ENCODE measurements around the gene MON1B.
A peak's percentile ranks its signal among the peaks of the same experiment; 100 is the strongest.
"Not testable (repeated sequence)": the region's sequence is repeated elsewhere in the genome, so short reads cannot be mapped to it uniquely, and the experiment has no call there.

MON1B gene

GRCh38 chr16:77171745-77172635, 19.0 kb upstream of the MON1B start:
- TF ChIP-seq TAF1 (IDR thresholded peaks at IDR 0.05; ENCODE audit: borderline replicate concordance, low read depth, low read length) (no peak), POLR2A (IDR thresholded peaks at IDR 0.05; ENCODE audit: low read depth, low read length) (no peak), POLR2AphosphoS5 (IDR thresholded peaks at IDR 0.05; ENCODE audit: low read depth, low read length) (no peak)
- DNase-seq (ENCODE audit: insufficient read length) (no peak), FAIRE-seq (peak; percentile 36)

GRCh38 chr16:77172951-77173350, 18.0 kb upstream of the MON1B start:
- TF ChIP-seq POLR2AphosphoS5 (IDR thresholded peaks at IDR 0.05; ENCODE audit: low read depth, low read length) (no peak), TAF1 (IDR thresholded peaks at IDR 0.05; ENCODE audit: borderline replicate concordance, low read depth, low read length) (no peak), POLR2A (IDR thresholded peaks at IDR 0.05; ENCODE audit: low read depth, low read length) (no peak)
- FAIRE-seq = no peak

DNA sequence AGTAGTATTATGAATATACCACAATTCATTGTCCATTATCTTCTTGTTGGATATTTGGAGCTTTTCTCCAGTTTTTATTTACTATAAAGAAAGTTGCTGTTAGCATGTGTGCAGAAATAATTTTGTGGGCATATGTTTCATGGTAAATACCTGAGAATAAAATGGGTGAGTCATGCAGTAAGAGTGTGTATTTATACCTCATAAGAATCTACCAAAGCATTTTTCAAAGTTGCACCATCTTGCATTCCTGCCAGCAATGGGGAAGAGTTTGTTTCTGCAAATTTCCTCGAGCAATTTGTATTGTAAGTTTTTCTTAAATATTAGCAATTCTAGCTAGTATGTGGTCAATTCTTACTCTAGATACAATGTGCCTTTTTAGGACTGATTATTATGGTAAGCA, 7.9 kb upstream of the MON1B start:
- DNase-seq (ENCODE audit: insufficient read length) = no peak
- no peak for TF ChIP-seq POLR2AphosphoS5 (IDR thresholded peaks at IDR 0.05; ENCODE audit: low read depth, low read length)
- TF ChIP-seq POLR2A (IDR thresholded peaks at IDR 0.05; ENCODE audit: low read depth, low read length) = no peak
- FAIRE-seq = no peak

More at GRCh38 chr16:77172951-77173350, 18.0 kb upstream of the MON1B start:
- no peak for DNase-seq (ENCODE audit: insufficient read length)

GRCh38 chr16:77186298-77186697, 4.7 kb upstream of the MON1B start:
- FAIRE-seq = not testable (repeated sequence)

DNA sequence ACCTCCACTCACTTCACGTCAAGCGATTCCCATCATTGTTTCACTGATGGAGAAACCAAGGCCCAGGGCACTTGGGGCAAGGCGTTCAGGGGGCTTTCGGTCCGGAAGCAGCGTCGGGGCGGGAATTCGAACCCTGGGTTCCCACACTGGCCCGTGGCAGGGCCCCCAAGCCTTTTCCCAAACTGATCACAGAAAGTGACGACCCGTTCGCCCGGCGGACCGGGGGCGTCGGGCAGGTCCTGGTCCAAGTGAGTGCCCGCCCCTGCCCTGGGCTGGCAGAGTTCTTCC, 856 bp upstream of the MON1B start:
- no peak for TF ChIP-seq POLR2AphosphoS5 (IDR thresholded peaks at IDR 0.05; ENCODE audit: low read depth, low read length)
- no peak for DNase-seq (ENCODE audit: insufficient read length)
- FAIRE-seq = no peak

More at GRCh38 chr16:77186298-77186697, 4.7 kb upstream of the MON1B start:
- DNase-seq (ENCODE audit: insufficient read length) = not testable (repeated sequence)

DNA sequence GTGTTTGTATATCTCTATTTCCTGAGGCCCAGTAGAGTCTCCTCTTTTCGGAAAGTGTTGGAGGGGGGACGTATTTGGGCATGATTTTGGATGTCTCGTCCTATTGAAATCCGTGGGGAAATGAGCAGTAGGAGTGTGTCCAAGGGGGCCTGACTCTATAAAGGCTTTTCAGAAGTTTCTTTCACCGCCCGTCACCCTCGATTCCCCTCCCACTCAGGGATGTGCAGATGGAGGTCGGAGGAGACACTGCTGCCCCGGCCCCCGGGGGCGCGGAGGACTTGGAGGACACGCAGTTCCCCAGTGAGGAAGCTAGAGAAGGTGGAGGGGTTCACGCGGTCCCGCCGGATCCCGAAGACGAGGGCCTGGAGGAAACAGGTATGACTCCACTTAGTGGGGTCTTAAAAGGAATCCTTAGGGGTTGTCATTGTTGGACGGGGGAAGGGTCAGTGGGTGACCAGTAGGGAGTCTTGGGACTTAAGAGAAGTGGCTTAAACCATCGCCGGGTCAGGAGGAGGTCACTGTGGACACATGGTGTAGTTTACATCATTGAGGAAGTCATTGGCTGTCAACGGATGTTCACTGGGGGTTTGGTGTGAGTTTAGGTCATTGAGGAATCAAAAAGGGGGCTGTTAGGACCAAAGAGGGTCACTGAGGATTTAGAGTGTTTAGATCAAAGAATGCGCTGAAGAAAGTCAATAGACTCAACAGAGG, 424 bp downstream of the MON1B start:
- DNase-seq (ENCODE audit: insufficient read length) = no peak
- TF ChIP-seq TAF1 (IDR thresholded peaks at IDR 0.05; ENCODE audit: borderline replicate concordance, low read depth, low read length) (0 out of 2 replicates have a peak, but pooled peaks have one; percentile 16), POLR2AphosphoS5 (IDR thresholded peaks at IDR 0.05; ENCODE audit: low read depth, low read length) (peak; percentile 59), POLR2A (IDR thresholded peaks at IDR 0.05; ENCODE audit: low read depth, low read length) (0 out of 2 replicates have a peak, but pooled peaks have one; percentile 45)
- peak; percentile 38 for FAIRE-seq

DNA sequence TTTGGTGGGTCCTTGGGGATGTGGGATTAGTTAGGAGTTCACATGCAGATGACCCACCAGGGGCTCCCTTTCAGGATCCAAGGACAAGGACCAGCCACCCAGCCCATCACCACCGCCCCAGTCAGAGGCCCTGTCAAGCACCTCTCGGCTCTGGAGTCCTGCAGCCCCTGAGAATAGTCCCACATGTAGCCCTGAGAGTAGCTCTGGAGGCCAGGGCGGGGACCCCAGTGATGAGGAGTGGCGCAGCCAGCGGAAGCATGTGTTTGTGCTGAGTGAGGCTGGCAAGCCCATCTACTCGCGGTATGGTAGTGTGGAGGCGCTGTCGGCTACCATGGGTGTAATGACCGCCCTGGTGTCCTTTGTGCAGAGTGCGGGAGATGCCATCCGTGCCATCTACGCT, 2.4 kb downstream of the MON1B start:
- DNase-seq (ENCODE audit: insufficient read length) = no peak
- FAIRE-seq = no peak
- TF ChIP-seq POLR2A (IDR thresholded peaks at IDR 0.05; ENCODE audit: low read depth, low read length) = no peak
- TF ChIP-seq TAF1 (IDR thresholded peaks at IDR 0.05; ENCODE audit: borderline replicate concordance, low read depth, low read length) = no peak
- no peak; the same call in 1 of the 2 replicates for TF ChIP-seq POLR2AphosphoS5 (IDR thresholded peaks at IDR 0.05; ENCODE audit: low read depth, low read length)

DNA sequence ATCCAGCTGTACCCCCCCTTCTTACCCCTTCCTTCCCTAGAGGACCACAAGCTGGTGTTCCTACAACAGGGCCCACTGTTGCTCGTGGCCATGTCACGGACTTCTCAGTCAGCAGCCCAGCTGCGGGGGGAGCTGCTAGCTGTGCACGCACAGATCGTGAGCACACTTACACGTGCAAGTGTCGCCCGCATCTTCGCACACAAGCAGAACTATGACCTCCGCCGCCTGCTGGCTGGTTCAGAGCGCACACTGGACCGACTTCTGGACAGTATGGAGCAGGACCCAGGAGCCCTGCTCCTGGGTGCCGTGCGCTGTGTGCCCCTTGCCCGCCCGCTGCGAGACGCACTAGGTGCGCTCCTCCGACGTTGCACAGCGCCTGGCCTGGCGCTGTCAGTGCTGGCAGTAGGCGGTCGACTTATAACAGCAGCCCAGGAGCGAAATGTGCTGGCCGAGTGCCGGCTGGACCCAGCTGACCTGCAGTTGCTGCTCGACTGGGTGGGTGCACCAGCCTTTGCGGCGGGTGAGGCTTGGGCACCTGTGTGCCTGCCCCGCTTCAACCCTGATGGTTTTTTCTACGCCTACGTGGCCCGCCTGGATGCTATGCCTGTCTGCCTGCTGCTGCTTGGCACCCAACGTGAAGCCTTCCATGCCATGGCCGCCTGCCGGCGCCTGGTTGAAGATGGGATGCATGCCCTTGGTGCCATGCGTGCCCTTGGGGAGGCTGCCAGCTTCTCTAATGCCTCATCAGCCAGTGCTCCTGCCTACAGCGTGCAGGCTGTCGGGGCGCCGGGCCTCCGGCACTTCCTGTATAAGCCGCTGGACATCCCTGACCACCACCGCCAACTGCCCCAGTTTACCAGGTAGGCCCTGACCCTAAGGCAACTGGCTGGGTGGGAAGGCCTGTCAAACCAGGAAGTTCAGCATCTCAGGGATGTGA, 3.6 kb downstream of the MON1B start:
- FAIRE-seq = no peak
- DNase-seq (ENCODE audit: insufficient read length) = no peak
- TF ChIP-seq POLR2AphosphoS5 (IDR thresholded peaks at IDR 0.05; ENCODE audit: low read depth, low read length) (no peak), TAF1 (IDR thresholded peaks at IDR 0.05; ENCODE audit: borderline replicate concordance, low read depth, low read length) (no peak), POLR2A (IDR thresholded peaks at IDR 0.05; ENCODE audit: low read depth, low read length) (no peak)

DNA sequence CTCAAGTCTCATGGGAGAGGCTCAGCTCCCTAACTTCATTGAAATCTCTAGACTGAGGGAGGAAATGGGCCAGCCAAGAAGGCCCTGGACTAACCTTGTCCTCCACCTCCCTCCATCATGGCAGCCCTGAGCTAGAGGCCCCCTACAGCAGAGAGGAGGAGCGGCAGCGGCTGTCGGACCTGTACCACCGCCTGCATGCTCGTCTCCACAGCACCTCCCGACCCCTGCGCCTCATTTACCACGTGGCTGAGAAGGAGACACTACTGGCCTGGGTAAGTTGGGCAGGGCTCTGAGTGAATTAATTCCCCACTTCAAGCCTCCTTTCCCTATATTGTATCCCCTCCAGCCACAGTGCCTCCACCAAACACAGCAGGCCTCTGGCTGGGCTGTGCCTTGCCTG, 4.4 kb downstream of the MON1B start:
- FAIRE-seq = no peak

GRCh38 chr16:77197747-77198146, 6.8 kb downstream of the MON1B start:
- DNase-seq (ENCODE audit: insufficient read length) (no peak), FAIRE-seq (no peak)
- no peak for TF ChIP-seq POLR2AphosphoS5 (IDR thresholded peaks at IDR 0.05; ENCODE audit: low read depth, low read length)
- TF ChIP-seq TAF1 (IDR thresholded peaks at IDR 0.05; ENCODE audit: borderline replicate concordance, low read depth, low read length) = no peak

More for the DNA sequence above, 4.4 kb downstream of the MON1B start:
- DNase-seq (ENCODE audit: insufficient read length) = no peak
- TF ChIP-seq TAF1 (IDR thresholded peaks at IDR 0.05; ENCODE audit: borderline replicate concordance, low read depth, low read length) (no peak), POLR2A (IDR thresholded peaks at IDR 0.05; ENCODE audit: low read depth, low read length) (no peak), POLR2AphosphoS5 (IDR thresholded peaks at IDR 0.05; ENCODE audit: low read depth, low read length) (no peak)

- no peak for TF ChIP-seq POLR2A (IDR thresholded peaks at IDR 0.05; ENCODE audit: low read depth, low read length)
- TF ChIP-seq TAF1 (IDR thresholded peaks at IDR 0.05; ENCODE audit: borderline replicate concordance, low read depth, low read length) = no peak
- TF ChIP-seq POLR2AphosphoS5 (IDR thresholded peaks at IDR 0.05; ENCODE audit: low read depth, low read length) = no peak
- no peak for DNase-seq (ENCODE audit: insufficient read length)
- no peak for FAIRE-seq
Observed at GRCh38 chr16:77199211-77199610, 8.2 kb downstream of the MON1B start, which contains the start of gene SYCE1L. Gene SYCE1L (plus strand): TSS chr16:77199408. CDS start chr16:77199452, 44 bp downstream.
